Ovary (tissue), 9 donors: Measurements from ENCODE around the gene TBC1D1. TPM values are rescaled to one million over a fixed set of nuclear protein-coding genes. Genes with fewer than 3 reads are reported as not detected.
A peak's percentile ranks its signal among the peaks of the same experiment; 100 is the strongest.

Experiments used
- DNase-seq, 5 donors: peaks; one replicate each; pipeline ENCODE4 v3.0.0-alpha.2; 2019 to 2020
- H3K27ac ChIP-seq, 2 donors: fragments of 200-600 bp; one replicate each; pipeline versions ENCODE4 v1.5.1 to v1.8.0; 2019 to 2022
- H3K27me3 ChIP-seq: fragments of 200-600 bp; one replicate; pipeline ENCODE4 v1.8.0; 2022
- H3K36me3 ChIP-seq: fragments of 200-600 bp; sonication (generic); one replicate; pipeline ENCODE4 v1.5.1; 2019
- H3K4me1 ChIP-seq: one replicate; pipeline ENCODE4 v1.8.1; 2013; ENCODE audit warnings: mild to moderate bottlenecking, moderate library complexity; ENCODE audit not compliant: insufficient read depth
- H3K4me3 ChIP-seq: fragments of 200-600 bp; sonication (generic); one replicate; pipeline ENCODE4 v1.5.1; 2017
- H3K9me3 ChIP-seq, 2 donors: fragments of 200-600 bp in 1 of 2; sonication (generic) in 1 of 2; one replicate each; pipeline versions ENCODE4 v1.5.1 to v1.8.1; 2013 to 2019; ENCODE audit warnings: mild to moderate bottlenecking in 1 of 2, moderate library complexity in 1 of 2
- CTCF ChIP-seq, 3 donors: fragments of 450-650 bp in 2 of 3; fragments of 200-600 bp in 1 of 3; IDR thresholded peaks; one replicate each; pipeline versions ENCODE4 v1.5.1 to v1.8.0; 2016 to 2022; ENCODE audit warnings: antibody characterized with exemption in 3 of 3, mild to moderate bottlenecking in 1 of 3
- EP300 ChIP-seq: sonication (generic); formaldehyde crosslinking; IDR thresholded peaks from one replicate; pipeline ENCODE4 v1.6.1; 2017; ENCODE audit warnings: antibody characterized with exemption
- POLR2A ChIP-seq: fragments of 450-650 bp; IDR thresholded peaks from one replicate; pipeline ENCODE4 v1.6.1; 2017; ENCODE audit warnings: antibody characterized with exemption, mild to moderate bottlenecking, moderate library complexity
- WGBS, 3 donors: extraction: QIAGEN DNeasy Blood & Tissue Kit in 1 of 3; methylation state at CpG; one replicate each; pipeline versions ENCODE4 v1.1.5 to v1.1.7; 2013 to 2017; 5-methylcytosine and 5-hydroxymethylcytosine counted together
- intact Hi-C, 4 donors: fragments of 100-400 bp; cut with DNase I; formaldehyde crosslinking; loops; one replicate each; pipeline versions ENCODE4 v1.11.0 to v1.15.1; 2022 to 2023
- polyA plus RNA-seq, 2 donors: library from polyadenylated mRNA; stranded (reverse); fragments of 200-250 nt in 1 of 2; fragments of 350-450 nt in 1 of 2; fragmentation: Illumina TruSeq in 1 of 2; extraction: RNeasy Lipid Tissue Mini Kit (QIAGEN cat#74804) in 1 of 2; gene quantifications; one replicate each; pipeline ENCODE4 v1.2.3, GENCODE V29; 2013 to 2014
- total RNA-seq, 7 donors: library from RNA; depleted of rRNA in 2 of 7; stranded (reverse); fragments of >200 nt in 2 of 7; fragmentation: NEBNext Ultra II Directional in 3 of 7; extraction: Animal tissue kit (Norgen Biotek cat#: 25700) in 3 of 7; gene quantifications; one replicate each; pipeline versions ENCODE4 v1.1.0 to v1.2.4, GENCODE V29; 2016 to 2023
- donor health status: DM: no; HTN: no; CAD: no; lungs with moderate emphysema.
- donor health status: DM: no; HTN: no; CAD: no.
- donor health status: Bipolar disorder and iron deficiency.
- donor health status: DM: yes; HTN: yes; CAD: no.
- donor health status: DM: no; HTN: no; CAD: no.
- donor health status: DM: yes; HTN: yes; CAD: no.

TBC1D1 gene
- total and polyA plus RNA-seq, 9 donors = 39.5 to 104 (median 63.9) TPM

- DNase-seq = no peak
- Histone ChIP-seq H3K4me3 (no peak overlapping the region), H3K36me3 (no peaks in the 10 kb centered on the region), H3K27ac (no peak overlapping the region), H3K9me3 (no peaks in the 10 kb centered on the region), H3K27me3 (no peaks in the 10 kb centered on the region), H3K4me1 (peaks cover 7% of the 10 kb centered on the region)
- WGBS, 3 donors = 36 to 40% (median 37%) methylated on average over 6 of the region's 6 CpGs
- TF ChIP-seq EP300 (no peak), POLR2A (no peak), CTCF (IDR thresholded peaks at IDR 0.05) (no peak)
- intact Hi-C loops = no loop called here
Measured at GRCh38 chr4:38114386-38115150, 223.7 kb downstream of the TBC1D1 start.

- Histone ChIP-seq H3K36me3 (no peaks in the 10 kb centered on the region), H3K4me1 (peaks cover 10% of the 10 kb centered on the region), H3K4me3 (no peak overlapping the region), H3K27me3 (no peaks in the 10 kb centered on the region), H3K27ac (no peak overlapping the region), H3K9me3 (no peaks in the 10 kb centered on the region)
- TF ChIP-seq EP300 = no peak
- intact Hi-C loops = no loop called here
- no peak for DNase-seq
- 95 to 98% (median 95%) methylated on average over 5 of the region's 5 CpGs for WGBS, 3 donors
Measured at GRCh38 chr4:38115601-38116000, 224.7 kb downstream of the TBC1D1 start.

GRCh38 chr4:38117591-38117990, 226.7 kb downstream of the TBC1D1 start:
- intact Hi-C loops = no loop called here
- 87 to 98% (median 95%) methylated on average over 4 of the region's 4 CpGs for WGBS, 3 donors
- no peaks in the 10 kb centered on the region for H3K9me3 ChIP-seq
- H3K36me3 ChIP-seq = no peaks in the 10 kb centered on the region
- H3K27me3 ChIP-seq = no peaks in the 10 kb centered on the region
- TF ChIP-seq EP300 (no peak), CTCF (IDR thresholded peaks at IDR 0.05) (no peak), POLR2A (no peak)
- no peak overlapping the region for H3K4me3 ChIP-seq
- DNase-seq = no peak
- no peak overlapping the region for H3K27ac ChIP-seq
- peaks cover 13% of the 10 kb centered on the region for H3K4me1 ChIP-seq

- WGBS, 3 donors = 19 to 27% (median 25%) methylated on average over 7 of the region's 7 CpGs
- TF ChIP-seq POLR2A (no peak), EP300 (no peak), CTCF (IDR thresholded peaks at IDR 0.05) (no peak)
- Histone ChIP-seq H3K27me3 (no peaks in the 10 kb centered on the region), H3K36me3 (no peaks in the 10 kb centered on the region), H3K4me3 (no peak overlapping the region), H3K9me3 (no peaks in the 10 kb centered on the region), H3K4me1 (peaks cover 11% of the 10 kb centered on the region), H3K27ac (peak overlapping the region in 1 of 2 donors; percentile 77)
- DNase-seq = peak; percentile 71 to 79 (median 76)
- intact Hi-C loops = no loop called here
Measured at GRCh38 chr4:38119668-38120385, 228.9 kb downstream of the TBC1D1 start.

- no peak for DNase-seq
- Histone ChIP-seq H3K4me1 (peaks cover 11% of the 10 kb centered on the region), H3K27ac (peak overlapping the region in 1 of 2 donors; percentile 75), H3K9me3 (no peaks in the 10 kb centered on the region), H3K4me3 (no peak overlapping the region), H3K27me3 (no peaks in the 10 kb centered on the region), H3K36me3 (no peaks in the 10 kb centered on the region)
- TF ChIP-seq POLR2A (no peak), EP300 (no peak), CTCF (IDR thresholded peaks at IDR 0.05) (no peak)
- 80 to 81% (median 80%) methylated on average over 4 of the region's 4 CpGs for WGBS, 3 donors
- intact Hi-C loops = no loop called here
Measured at GRCh38 chr4:38120772-38121171, 229.9 kb downstream of the TBC1D1 start.
